SU-DHL-6 (cell line): Measurements from ENCODE around the gene CACNA2D4.

Experiments
- CTCF ChIP-seq: fragments of 200-600 bp; sonication (generic); IDR thresholded peaks from one replicate; pipeline ENCODE4 v1.5.1; 2017; ENCODE audit warnings: antibody characterized with exemption, mild to moderate bottlenecking, low read length, moderate library complexity; ENCODE audit not compliant: insufficient read depth, poor library complexity, severe bottlenecking
- EZH2phosphoT487 ChIP-seq: fragments of 200-600 bp; sonication (generic), shearing (Covaris generic); conservative IDR thresholded peaks from 2 replicates; pipeline ENCODE4 v1.6.1; 2018; ENCODE audit warnings: mild to moderate bottlenecking, antibody characterized with exemption, low read length, moderate library complexity, mixed read lengths

- TF ChIP-seq CTCF (no peak), EZH2phosphoT487 (no peak)
Observed at GRCh38 chr12:1906579-1906978, 11.9 kb downstream of the CACNA2D4 start.
